Glutamatergic neuron (in vitro differentiated cells): ENCODE data around the gene ERCC6. TPM values are rescaled to one million over a fixed set of nuclear protein-coding genes. Genes with fewer than 3 reads are reported as not detected.

Experiments
- DNase-seq: peaks from one replicate; pipeline ENCODE4 v3.0.0; 2022
- H3K27ac Mint-ChIP-seq: one replicate; pipeline ENCODE4 v1.8.0; 2020; ENCODE audit warnings: mild to moderate bottlenecking, mixed read lengths, inconsistent platforms; ENCODE audit not compliant: unreplicated experiment
- H3K27me3 Mint-ChIP-seq: one replicate; pipeline ENCODE4 v1.8.0; 2020; ENCODE audit warnings: mild to moderate bottlenecking, moderate library complexity, mixed read lengths, inconsistent platforms; ENCODE audit not compliant: unreplicated experiment
- H3K36me3 Mint-ChIP-seq: one replicate; pipeline ENCODE4 v1.8.0; 2020; ENCODE audit warnings: mild to moderate bottlenecking, mixed read lengths, inconsistent platforms; ENCODE audit not compliant: unreplicated experiment
- H3K4me1 Mint-ChIP-seq: one replicate; pipeline ENCODE4 v1.8.0; 2020; ENCODE audit warnings: mild to moderate bottlenecking, low read depth, mixed read lengths, inconsistent platforms; ENCODE audit not compliant: unreplicated experiment
- H3K4me3 Mint-ChIP-seq: one replicate; pipeline ENCODE4 v1.8.0; 2020; ENCODE audit warnings: mild to moderate bottlenecking, mixed read lengths, inconsistent platforms; ENCODE audit not compliant: unreplicated experiment
- H3K9me3 Mint-ChIP-seq: one replicate; pipeline ENCODE4 v1.8.0; 2020; ENCODE audit warnings: mild to moderate bottlenecking, moderate library complexity, mixed read lengths, inconsistent platforms; ENCODE audit not compliant: unreplicated experiment
- long read RNA-seq: library from polyadenylated mRNA; unstranded; transcript quantifications from one replicate; pipeline ENCODE4 v2.0.0, GENCODE V29; 2020; ENCODE audit not compliant: unreplicated experiment
- total RNA-seq: library from RNA; stranded (reverse); fragmentation: NEBNext Ultra II Directional; extraction: Animal tissue kit (Norgen Biotek cat#: 25700); gene quantifications from one replicate; pipeline ENCODE4 v1.2.1, GENCODE V29; 2021; ENCODE audit not compliant: unreplicated experiment
- TF ChIP-seq, protein P1 (sequence below): fragments of 200-600 bp; sonication (generic); IDR thresholded peaks from one replicate; pipeline ENCODE4 v1.5.0; 2021; ENCODE audit not compliant: partially characterized antibody, unreplicated experiment

ERCC6 gene
- total RNA-seq: 27.5 TPM
- long read RNA-seq, partial matches to known transcripts: 0 of 2 reads
- long read RNA-seq, other reads (novel, unspliced or antisense): 2 of 2 reads

DNA sequence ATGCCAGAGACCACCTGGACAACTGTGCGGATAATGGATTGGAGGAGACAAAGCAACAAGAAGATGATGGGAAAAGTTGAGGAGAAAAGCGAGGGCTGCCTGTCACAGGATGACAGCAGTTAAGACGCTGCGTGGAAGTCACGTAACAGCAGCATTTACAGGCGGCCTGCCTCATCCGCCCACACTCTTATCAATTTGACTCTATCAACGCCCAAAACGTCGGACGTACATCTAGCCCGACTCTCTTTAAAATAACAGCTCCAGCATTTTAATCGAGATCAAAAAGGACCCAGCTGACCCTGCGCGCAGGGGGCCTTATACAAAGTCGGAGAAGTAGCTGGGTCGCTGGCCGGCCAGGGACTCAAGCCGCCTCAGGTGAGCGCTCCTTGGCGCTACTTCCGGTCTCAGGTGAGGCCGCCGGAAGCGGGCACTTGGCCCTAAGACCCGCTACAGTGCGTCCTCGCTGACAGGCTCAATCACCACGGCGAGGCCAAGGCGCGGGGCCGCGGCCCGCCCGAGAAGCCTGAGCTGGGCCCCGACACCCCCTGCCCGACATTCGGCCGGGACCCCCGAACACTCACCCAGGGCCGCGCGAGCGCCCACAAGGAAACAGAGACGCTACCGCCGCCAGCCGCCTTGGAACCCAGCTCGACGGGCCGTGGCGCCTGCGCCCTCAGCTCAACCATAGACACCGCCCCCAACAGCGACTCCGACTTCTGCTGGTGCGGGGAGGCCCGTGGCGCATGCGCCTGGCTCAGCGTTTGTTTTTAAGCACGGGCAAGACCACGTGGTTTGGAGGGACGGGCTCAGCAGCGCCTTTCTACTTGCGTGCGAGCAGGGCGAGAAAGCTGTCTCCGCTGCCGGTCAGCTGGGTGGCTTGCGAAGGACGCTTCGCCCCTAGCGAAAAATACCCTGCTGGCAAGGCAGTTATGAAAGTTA, at the start of gene ERCC6:
TSS of gene ERCC6 (minus strand) at position 741 of the 939 bp plus-strand sequence.
- peak; percentile 98 for DNase-seq
- Mint-ChIP-seq H3K27ac (peak within 1 kb of the TSS; percentile 56), H3K36me3 (no peaks in the 10 kb centered on the region)

DNA sequence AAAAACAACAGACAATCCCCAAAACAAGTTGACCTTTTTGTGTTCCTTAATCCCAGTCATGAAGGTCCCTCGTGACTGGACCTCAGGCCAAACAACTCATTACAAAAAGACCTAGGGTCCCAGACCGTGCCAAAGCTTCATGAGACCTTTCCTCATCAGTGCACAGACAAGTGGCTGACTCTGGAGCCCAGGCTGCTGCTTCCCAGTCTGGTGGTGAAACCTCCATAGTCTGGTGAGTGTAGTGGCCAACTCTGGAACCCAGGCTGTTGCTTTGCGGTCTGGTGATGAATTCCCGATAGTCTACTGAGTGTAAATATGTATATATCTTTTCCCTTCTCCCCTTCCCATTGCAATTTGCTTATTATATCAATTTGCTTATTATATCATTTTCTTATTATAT, 49.1 kb upstream of the ERCC6 start:
- Mint-ChIP-seq H3K4me3 (no peak overlapping the region), H3K36me3 (no peaks in the 10 kb centered on the region), H3K27me3 (peaks cover 3% of the 10 kb centered on the region), H3K9me3 (peaks cover 2% of the 10 kb centered on the region), H3K27ac (no peak overlapping the region), H3K4me1 (no peaks in the 10 kb centered on the region)
- TF ChIP-seq, protein P1, sequence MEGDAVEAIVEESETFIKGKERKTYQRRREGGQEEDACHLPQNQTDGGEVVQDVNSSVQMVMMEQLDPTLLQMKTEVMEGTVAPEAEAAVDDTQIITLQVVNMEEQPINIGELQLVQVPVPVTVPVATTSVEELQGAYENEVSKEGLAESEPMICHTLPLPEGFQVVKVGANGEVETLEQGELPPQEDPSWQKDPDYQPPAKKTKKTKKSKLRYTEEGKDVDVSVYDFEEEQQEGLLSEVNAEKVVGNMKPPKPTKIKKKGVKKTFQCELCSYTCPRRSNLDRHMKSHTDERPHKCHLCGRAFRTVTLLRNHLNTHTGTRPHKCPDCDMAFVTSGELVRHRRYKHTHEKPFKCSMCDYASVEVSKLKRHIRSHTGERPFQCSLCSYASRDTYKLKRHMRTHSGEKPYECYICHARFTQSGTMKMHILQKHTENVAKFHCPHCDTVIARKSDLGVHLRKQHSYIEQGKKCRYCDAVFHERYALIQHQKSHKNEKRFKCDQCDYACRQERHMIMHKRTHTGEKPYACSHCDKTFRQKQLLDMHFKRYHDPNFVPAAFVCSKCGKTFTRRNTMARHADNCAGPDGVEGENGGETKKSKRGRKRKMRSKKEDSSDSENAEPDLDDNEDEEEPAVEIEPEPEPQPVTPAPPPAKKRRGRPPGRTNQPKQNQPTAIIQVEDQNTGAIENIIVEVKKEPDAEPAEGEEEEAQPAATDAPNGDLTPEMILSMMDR: no peak
- no peak for DNase-seq

More for the DNA sequence above, at the start of gene ERCC6:
- H3K4me3 Mint-ChIP-seq: peak within 1 kb of the TSS; percentile 92
- peaks cover 7% of the 10 kb centered on the region for H3K9me3 Mint-ChIP-seq
- peaks cover 3% of the 10 kb centered on the region for H3K27me3 Mint-ChIP-seq
- TF ChIP-seq, protein P1: no peak
- peaks cover 4% of the 10 kb centered on the region for H3K4me1 Mint-ChIP-seq

GRCh38 chr10:49585387-49585786, 46.5 kb upstream of the ERCC6 start:
- Mint-ChIP-seq H3K4me3 (no peak overlapping the region), H3K27me3 (peaks cover 3% of the 10 kb centered on the region), H3K36me3 (no peaks in the 10 kb centered on the region), H3K9me3 (peaks cover 2% of the 10 kb centered on the region), H3K27ac (no peak overlapping the region), H3K4me1 (no peaks in the 10 kb centered on the region)
- no peak for DNase-seq
- TF ChIP-seq, protein P1: no peak

DNA sequence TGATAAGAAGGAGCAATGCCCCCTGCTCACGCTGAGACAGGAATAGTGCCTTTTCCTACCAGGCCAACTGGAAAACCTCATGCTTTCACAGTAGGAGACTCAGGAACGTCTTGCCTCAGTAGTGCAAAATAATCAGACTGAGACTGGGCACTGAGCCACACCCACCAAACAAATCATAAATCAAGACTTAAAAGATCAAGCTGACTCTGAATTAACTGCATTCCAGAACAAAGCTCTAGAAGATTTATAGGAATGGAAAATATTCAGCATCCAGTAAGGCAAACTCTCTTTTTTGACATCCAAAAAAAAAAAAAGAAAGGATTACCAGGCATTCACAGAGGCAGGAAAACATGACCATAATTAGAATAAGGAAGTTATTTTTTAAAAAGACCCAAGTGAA, 40.7 kb upstream of the ERCC6 start:
- Mint-ChIP-seq H3K27ac (no peak overlapping the region), H3K4me3 (no peak overlapping the region), H3K4me1 (no peaks in the 10 kb centered on the region), H3K36me3 (no peaks in the 10 kb centered on the region), H3K9me3 (peaks cover 4% of the 10 kb centered on the region), H3K27me3 (no peaks in the 10 kb centered on the region)
- TF ChIP-seq, protein P1: no peak
- DNase-seq: no peak

GRCh38 chr10:49578392-49578791, 39.5 kb upstream of the ERCC6 start:
- H3K4me3 Mint-ChIP-seq: no peak overlapping the region
- H3K4me1 Mint-ChIP-seq: no peaks in the 10 kb centered on the region
- no peaks in the 10 kb centered on the region for H3K27me3 Mint-ChIP-seq
- peaks cover 4% of the 10 kb centered on the region for H3K9me3 Mint-ChIP-seq
- TF ChIP-seq, protein P1: no peak
- no peak for DNase-seq
- no peak overlapping the region for H3K27ac Mint-ChIP-seq
- H3K36me3 Mint-ChIP-seq: peaks cover 4% of the 10 kb centered on the region
